Endothelial cell of umbilical vein (primary cell): ENCODE measurements around the gene DOCK6. TPM values are rescaled to one million over a fixed set of nuclear protein-coding genes. Genes with fewer than 3 reads are reported as not detected.

ENCODE experiments used
- BruUV-seq: library from RNA; stranded (reverse); fragments of 400-500 nt; replicated peaks from 2 replicates; lab custom pipeline; 2021; lab: Mats Ljungman, UMichigan
- CTCF ChIA-PET: fragments of 300-600, 350-600 bp; sonication (Branson Sonifier 250); formaldehyde crosslinking; loops from one replicate; lab custom pipeline; 2021; ENCODE audit warnings: antibody characterized with exemption, inconsistent platforms; lab: Charles Lee
- POLR2A ChIA-PET: fragments of 300-600, 350-600 bp; sonication (Branson Sonifier 250); formaldehyde crosslinking; loops from one replicate; lab custom pipeline; 2021; ENCODE audit warnings: antibody characterized with exemption, inconsistent platforms; lab: Charles Lee
- DNase-seq: peaks from one replicate; pipeline ENCODE4 v3.0.0-alpha.2; 2011; ENCODE audit warnings: low read depth, low spot score
- FAIRE-seq: peaks from 2 replicates; lab custom pipeline; 2011; peaks lifted over from hg19 to GRCh38; lab: Jason Lieb, UNC
- H2AFZ ChIP-seq: 2 replicates; pipeline ENCODE4 v1.6.0; 2012; ENCODE audit warnings: low read depth, low read length, control low read depth, inconsistent platforms
- H3K27ac ChIP-seq: 2 replicates; pipeline ENCODE4 v1.5.1; 2011; ENCODE audit warnings: low read depth, mild to moderate bottlenecking, control low read depth, low read length, moderate library complexity; ENCODE audit not compliant: insufficient read depth
- H3K27me3 ChIP-seq, 2 experiments: 2 replicates each; pipeline versions ENCODE4 v1.6.0 to v1.6.1; 2011; ENCODE audit warnings: low read length in 2 of 2, mixed read lengths in 1 of 2; ENCODE audit not compliant: control insufficient read depth in 2 of 2, insufficient read depth in 2 of 2
- H3K36me3 ChIP-seq, 2 experiments: 2 replicates in 1 of 2; 3 replicates in 1 of 2; pipeline ENCODE4 v1.5.1; 2011; ENCODE audit warnings: low read length in 2 of 2, mild to moderate bottlenecking in 1 of 2, moderate library complexity in 1 of 2; ENCODE audit not compliant: control insufficient read depth in 2 of 2, insufficient read depth in 2 of 2; ENCODE audit errors: extremely low read depth in 1 of 2
- H3K4me1 ChIP-seq: 3 replicates; pipeline ENCODE4 v1.5.1; 2011; ENCODE audit warnings: mild to moderate bottlenecking, low read length; ENCODE audit not compliant: control insufficient read depth, insufficient read depth; ENCODE audit errors: extremely low read depth
- H3K4me2 ChIP-seq: 2 replicates; pipeline ENCODE4 v1.6.1; 2011; ENCODE audit warnings: low read length, control low read depth, mixed read lengths; ENCODE audit not compliant: insufficient read depth
- H3K4me3 ChIP-seq, 3 experiments: fragments of 200-600 bp in 1 of 3; sonication (generic), shearing (Covaris generic) in 1 of 3; replicated peaks in 1 of 3; 2 replicates each; pipeline ENCODE4 v1.5.1; 2011 to 2016; ENCODE audit warnings: control low read depth in 3 of 3, low read length in 3 of 3, mild to moderate bottlenecking in 2 of 3, inconsistent platforms in 1 of 3, low read depth in 1 of 3, moderate library complexity in 1 of 3; ENCODE audit not compliant: insufficient read depth in 1 of 3
- H3K79me2 ChIP-seq: 2 replicates; pipeline ENCODE4 v1.6.0; 2012; ENCODE audit warnings: low read length, inconsistent platforms; ENCODE audit not compliant: control insufficient read depth, insufficient read depth
- H3K9ac ChIP-seq: replicated peaks from 2 replicates; pipeline ENCODE3; 2011; ENCODE audit warnings: low read length, control low read depth; ENCODE audit not compliant: insufficient read depth; ENCODE audit errors: extremely low read depth
- H3K9me1 ChIP-seq: replicated peaks from 3 replicates; pipeline ENCODE4 v1.6.0; 2011; ENCODE audit warnings: mild to moderate bottlenecking, low read length; ENCODE audit not compliant: control insufficient read depth, insufficient read depth; ENCODE audit errors: extremely low read depth
- H3K9me3 ChIP-seq: replicated peaks from 2 replicates; pipeline ENCODE4 v1.5.1; 2012; ENCODE audit warnings: low read length, inconsistent platforms; ENCODE audit not compliant: control insufficient read depth, insufficient read depth
- H4K20me1 ChIP-seq: replicated peaks from 2 replicates; pipeline ENCODE3; 2011; ENCODE audit warnings: mild to moderate bottlenecking, low read length; ENCODE audit not compliant: control insufficient read depth, insufficient read depth; ENCODE audit errors: extremely low read depth
- EZH2 ChIP-seq: IDR thresholded peaks from 2 replicates; pipeline ENCODE4 v1.6.1; 2012; ENCODE audit warnings: borderline replicate concordance, low read depth, mild to moderate bottlenecking, moderate library complexity, low read length, inconsistent platforms; ENCODE audit not compliant: severe bottlenecking
- FOS ChIP-seq: IDR thresholded peaks from 2 replicates; pipeline ENCODE4 v1.6.1; 2011; ENCODE audit warnings: mild to moderate bottlenecking, low read length, moderate library complexity, borderline replicate concordance; ENCODE audit not compliant: insufficient read depth
- GATA2 ChIP-seq: IDR thresholded peaks from 2 replicates; pipeline ENCODE4 v1.7.0; 2011; ENCODE audit warnings: low read depth, mild to moderate bottlenecking, moderate library complexity, mixed read lengths, low read length; ENCODE audit not compliant: insufficient read length, insufficient read depth
- JUN ChIP-seq: IDR thresholded peaks from 2 replicates; pipeline ENCODE4 v1.6.1; 2011; ENCODE audit warnings: borderline replicate concordance, low read depth; ENCODE audit not compliant: insufficient read length, insufficient read depth
- MYC ChIP-seq: IDR thresholded peaks from one replicate; pipeline ENCODE4 v1.6.1; 2011; ENCODE audit warnings: mild to moderate bottlenecking, low read depth, low read length
- POLR2A ChIP-seq: IDR thresholded peaks from 2 replicates; pipeline ENCODE4 v1.6.1; 2012; ENCODE audit warnings: low read depth, mild to moderate bottlenecking, control low read depth, low read length
- POLR2AphosphoS5 ChIP-seq: IDR thresholded peaks from 2 replicates; pipeline ENCODE4 v1.6.1; 2012; ENCODE audit warnings: low read depth, mild to moderate bottlenecking, control low read depth, low read length, moderate library complexity; ENCODE audit not compliant: insufficient read depth
- dilution Hi-C: fragments of 300-500 bp; cut with MboI; formaldehyde crosslinking; loops from one replicate; pipeline ENCODE4 v1.15.0; 2019; ENCODE audit warnings: low sequenced_read_pairs; ENCODE audit not compliant: extremely low pct_ligation_motif_present
- intact Hi-C: fragments of 100-400 bp; cut with micrococcal nuclease; formaldehyde crosslinking; loops from one replicate; pipeline ENCODE4 v1.10.0; 2022
- polyA plus RNA-seq, 4 experiments: library from polyadenylated mRNA; depleted of rRNA in 3 of 4; stranded (reverse) in 3 of 4; unstranded in 1 of 4; fragments of >200 nt; gene quantifications; 2 replicates each; pipeline versions ENCODE4 v1.2.1 to v1.2.3, GENCODE V29; 2011 to 2012; ENCODE audit warnings: missing spikeins in 1 of 4
- total RNA-seq: library from RNA; stranded (reverse); gene quantifications from 2 replicates; pipeline ENCODE4 v1.2.3, GENCODE V29; 2021
- TF ChIP-seq, protein P1 (sequence below), 2 donors: IDR thresholded peaks; 1 replicate in 1 of 2; 2 replicates in 1 of 2; pipeline ENCODE4 v1.5.1; 2011; ENCODE audit warnings: low read length in 2 of 2, mild to moderate bottlenecking in 2 of 2, moderate library complexity in 2 of 2, control low read depth in 1 of 2, inconsistent platforms in 1 of 2, low read depth in 1 of 2; ENCODE audit not compliant: insufficient read depth in 1 of 2; ENCODE audit errors: extremely low read depth in 1 of 2
- TF ChIP-seq, protein P2 (sequence below): IDR thresholded peaks from 2 replicates; pipeline ENCODE4 v1.6.1; 2011; ENCODE audit not compliant: insufficient read depth, insufficient read length

The DOCK6 gene
- total and polyA plus RNA-seq, 2 donors (not counting 3 experiments of a cell fraction or from before 2014, with no cell fraction given) = 126 to 334 TPM

DNA sequence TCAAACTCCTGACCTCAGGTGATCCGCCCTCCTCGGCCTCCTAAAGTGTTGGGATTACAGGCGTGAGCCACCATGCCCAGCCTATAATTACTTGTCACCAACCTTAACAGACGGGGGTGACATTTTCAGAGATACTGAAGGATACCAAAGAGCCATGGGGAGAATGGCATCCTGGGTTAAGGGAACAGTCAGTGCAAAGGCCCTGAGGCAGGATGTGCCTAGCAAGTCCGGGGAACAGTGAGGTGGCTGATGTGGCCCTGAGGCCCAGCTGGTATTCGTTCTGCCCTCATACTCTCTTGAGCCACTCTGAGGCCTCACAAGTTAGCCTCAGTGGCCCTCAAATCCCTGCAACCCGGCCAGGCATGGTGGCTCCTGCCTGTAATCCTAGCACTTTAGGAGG lies 37.9 kb downstream of the DOCK6 start:
- BruUV-seq = no TSS peak
- ChIA-PET POLR2A (no interaction called here), CTCF (interaction anchor here (1.5 kb wide), 1 partner anchor 98 kb away, joined by 4 read pairs; no protein-coding TSS in a partner anchor)
- intact Hi-C loops = no loop called here
- FAIRE-seq = no peak
- H4K20me1 ChIP-seq = no peaks in the 10 kb centered on the region
- H3K36me3 ChIP-seq = peaks cover 19 to 37% of the 10 kb centered on the region in 2 experiments
- H3K4me1 ChIP-seq = no peaks in the 10 kb centered on the region
- H3K27me3 ChIP-seq = no peaks in the 10 kb centered on the region
- H3K9ac ChIP-seq = no peak overlapping the region
- DNase-seq = no peak
- H2AFZ ChIP-seq = no peak overlapping the region
- no peaks in the 10 kb centered on the region for H3K9me1 ChIP-seq
- H3K27ac ChIP-seq = no peak overlapping the region
- no peaks in the 10 kb centered on the region for H3K79me2 ChIP-seq
- H3K4me3 ChIP-seq = no peak overlapping the region
- dilution Hi-C loops = no loop called here
- H3K4me2 ChIP-seq = no peak overlapping the region
- TF ChIP-seq POLR2A = no peak
- TF ChIP-seq JUN = no peak
- no peak for TF ChIP-seq EZH2
- TF ChIP-seq POLR2AphosphoS5 = no peak
- no peak for TF ChIP-seq MYC
- no peak for TF ChIP-seq FOS
- TF ChIP-seq GATA2 = no peak
- TF ChIP-seq, protein P1, sequence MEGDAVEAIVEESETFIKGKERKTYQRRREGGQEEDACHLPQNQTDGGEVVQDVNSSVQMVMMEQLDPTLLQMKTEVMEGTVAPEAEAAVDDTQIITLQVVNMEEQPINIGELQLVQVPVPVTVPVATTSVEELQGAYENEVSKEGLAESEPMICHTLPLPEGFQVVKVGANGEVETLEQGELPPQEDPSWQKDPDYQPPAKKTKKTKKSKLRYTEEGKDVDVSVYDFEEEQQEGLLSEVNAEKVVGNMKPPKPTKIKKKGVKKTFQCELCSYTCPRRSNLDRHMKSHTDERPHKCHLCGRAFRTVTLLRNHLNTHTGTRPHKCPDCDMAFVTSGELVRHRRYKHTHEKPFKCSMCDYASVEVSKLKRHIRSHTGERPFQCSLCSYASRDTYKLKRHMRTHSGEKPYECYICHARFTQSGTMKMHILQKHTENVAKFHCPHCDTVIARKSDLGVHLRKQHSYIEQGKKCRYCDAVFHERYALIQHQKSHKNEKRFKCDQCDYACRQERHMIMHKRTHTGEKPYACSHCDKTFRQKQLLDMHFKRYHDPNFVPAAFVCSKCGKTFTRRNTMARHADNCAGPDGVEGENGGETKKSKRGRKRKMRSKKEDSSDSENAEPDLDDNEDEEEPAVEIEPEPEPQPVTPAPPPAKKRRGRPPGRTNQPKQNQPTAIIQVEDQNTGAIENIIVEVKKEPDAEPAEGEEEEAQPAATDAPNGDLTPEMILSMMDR (IDR thresholded peaks at IDR 0.05; ENCODE audit: extremely low read depth in 1 of 2, insufficient read depth in 1 of 2, low read depth in 1 of 2, low read length in 2 of 2) = no peak
- TF ChIP-seq, protein P2, sequence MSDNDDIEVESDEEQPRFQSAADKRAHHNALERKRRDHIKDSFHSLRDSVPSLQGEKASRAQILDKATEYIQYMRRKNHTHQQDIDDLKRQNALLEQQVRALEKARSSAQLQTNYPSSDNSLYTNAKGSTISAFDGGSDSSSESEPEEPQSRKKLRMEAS = no peak
- no peaks in the 10 kb centered on the region for H3K9me3 ChIP-seq
